Left forelimb (tissue), 1 donor: Measurements from ENCODE around the gene MPPE1.
"Not testable (repeated sequence)": the region's sequence is repeated elsewhere in the genome, so short reads cannot be mapped to it uniquely, and the experiment has no call there.

Source experiments
- DNase-seq: peaks from one replicate; pipeline ENCODE4 v3.0.0-alpha.2; 2018; ENCODE audit warnings: low spot score

MPPE1 gene, protein sequence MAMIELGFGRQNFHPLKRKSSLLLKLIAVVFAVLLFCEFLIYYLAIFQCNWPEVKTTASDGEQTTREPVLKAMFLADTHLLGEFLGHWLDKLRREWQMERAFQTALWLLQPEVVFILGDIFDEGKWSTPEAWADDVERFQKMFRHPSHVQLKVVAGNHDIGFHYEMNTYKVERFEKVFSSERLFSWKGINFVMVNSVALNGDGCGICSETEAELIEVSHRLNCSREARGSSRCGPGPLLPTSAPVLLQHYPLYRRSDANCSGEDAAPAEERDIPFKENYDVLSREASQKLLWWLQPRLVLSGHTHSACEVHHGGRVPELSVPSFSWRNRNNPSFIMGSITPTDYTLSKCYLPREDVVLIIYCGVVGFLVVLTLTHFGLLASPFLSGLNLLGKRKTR

DNA sequence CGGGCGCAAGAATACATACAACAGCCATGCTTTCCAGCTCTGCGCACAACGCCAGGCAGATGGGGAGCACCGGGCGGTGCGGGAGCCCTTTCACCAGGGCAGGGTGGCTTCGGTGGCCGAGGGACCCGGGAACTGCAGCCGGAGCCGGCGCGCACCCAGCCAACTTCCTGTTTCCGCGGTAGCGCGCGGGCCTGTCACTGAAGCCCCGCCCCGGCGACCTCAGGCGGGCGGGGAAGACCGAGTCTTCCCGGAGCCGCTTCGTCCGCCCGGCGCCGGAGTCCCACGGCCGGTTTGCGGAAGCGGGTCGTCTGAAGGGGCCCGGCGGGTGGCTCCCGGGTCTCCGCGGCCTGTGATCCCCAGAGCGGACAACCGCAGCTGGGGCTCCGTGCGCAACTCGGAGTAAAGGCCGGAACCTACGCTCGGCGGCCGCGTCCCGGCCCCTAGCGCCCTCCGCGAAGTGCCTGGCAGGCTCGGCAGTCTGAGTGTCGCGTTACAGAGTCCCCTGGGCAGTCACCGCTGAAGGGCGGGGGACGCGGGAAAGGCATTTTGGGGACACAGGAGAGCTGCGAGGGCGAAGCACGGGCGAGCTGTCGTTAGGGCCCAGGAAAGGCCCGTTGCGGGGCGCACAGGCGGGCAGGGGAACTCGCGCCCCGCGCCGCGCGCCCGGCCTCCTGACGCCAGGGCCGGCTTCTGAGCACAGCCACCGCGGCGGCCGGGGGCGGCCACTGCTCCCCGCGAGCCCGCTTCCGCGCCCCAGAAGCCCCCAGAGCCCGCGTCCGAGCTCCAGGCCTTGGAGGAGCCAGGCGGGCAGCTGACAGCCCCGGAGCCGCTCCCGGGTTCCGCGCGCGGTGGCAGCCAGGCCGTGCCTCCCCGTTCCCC lies at the start of gene MPPE1:
Gene MPPE1, minus strand, starts transcription at position 136 of the 879 bp plus-strand sequence. CDS start 11,053 bp downstream, outside the sequence.
- peak; percentile 93 for DNase-seq

- no peak for DNase-seq
Observed at GRCh38 chr18:11957636-11958035, 49.5 kb upstream of the MPPE1 start.

GRCh38 chr18:11956371-11957308 lies 48.5 kb upstream of the MPPE1 start:
- DNase-seq, result no peak

GRCh38 chr18:11955239-11956029 lies 47.3 kb upstream of the MPPE1 start:
- peak; percentile 81 for DNase-seq

GRCh38 chr18:11953113-11953512 lies 45.0 kb upstream of the MPPE1 start:
- no peak for DNase-seq

- DNase-seq, result no peak
Observed at GRCh38 chr18:11951390-11951851, 43.3 kb upstream of the MPPE1 start.

DNA sequence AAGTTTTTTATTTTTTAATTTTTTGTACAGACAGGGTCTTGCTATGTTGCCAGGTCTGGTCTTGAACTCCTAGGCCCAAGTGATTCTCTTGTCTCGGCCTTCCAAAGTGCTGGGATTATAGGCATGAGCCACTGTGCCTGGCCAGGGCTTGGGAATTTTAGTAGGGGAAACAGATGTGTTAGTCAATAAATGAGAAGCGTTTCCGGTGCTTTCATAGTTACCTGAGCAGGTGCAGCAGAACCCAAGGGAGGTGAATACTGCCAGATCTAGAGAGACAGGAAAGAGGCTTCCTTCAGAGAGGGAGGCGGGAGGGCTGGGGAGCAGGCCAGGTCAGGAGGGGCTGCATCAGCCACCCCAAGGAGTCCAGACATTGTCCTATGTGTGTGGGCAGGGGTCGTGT lies 42.7 kb upstream of the MPPE1 start:
- no peak for DNase-seq

GRCh38 chr18:11948852-11949523 lies 40.9 kb upstream of the MPPE1 start:
- DNase-seq, result no peak

DNA sequence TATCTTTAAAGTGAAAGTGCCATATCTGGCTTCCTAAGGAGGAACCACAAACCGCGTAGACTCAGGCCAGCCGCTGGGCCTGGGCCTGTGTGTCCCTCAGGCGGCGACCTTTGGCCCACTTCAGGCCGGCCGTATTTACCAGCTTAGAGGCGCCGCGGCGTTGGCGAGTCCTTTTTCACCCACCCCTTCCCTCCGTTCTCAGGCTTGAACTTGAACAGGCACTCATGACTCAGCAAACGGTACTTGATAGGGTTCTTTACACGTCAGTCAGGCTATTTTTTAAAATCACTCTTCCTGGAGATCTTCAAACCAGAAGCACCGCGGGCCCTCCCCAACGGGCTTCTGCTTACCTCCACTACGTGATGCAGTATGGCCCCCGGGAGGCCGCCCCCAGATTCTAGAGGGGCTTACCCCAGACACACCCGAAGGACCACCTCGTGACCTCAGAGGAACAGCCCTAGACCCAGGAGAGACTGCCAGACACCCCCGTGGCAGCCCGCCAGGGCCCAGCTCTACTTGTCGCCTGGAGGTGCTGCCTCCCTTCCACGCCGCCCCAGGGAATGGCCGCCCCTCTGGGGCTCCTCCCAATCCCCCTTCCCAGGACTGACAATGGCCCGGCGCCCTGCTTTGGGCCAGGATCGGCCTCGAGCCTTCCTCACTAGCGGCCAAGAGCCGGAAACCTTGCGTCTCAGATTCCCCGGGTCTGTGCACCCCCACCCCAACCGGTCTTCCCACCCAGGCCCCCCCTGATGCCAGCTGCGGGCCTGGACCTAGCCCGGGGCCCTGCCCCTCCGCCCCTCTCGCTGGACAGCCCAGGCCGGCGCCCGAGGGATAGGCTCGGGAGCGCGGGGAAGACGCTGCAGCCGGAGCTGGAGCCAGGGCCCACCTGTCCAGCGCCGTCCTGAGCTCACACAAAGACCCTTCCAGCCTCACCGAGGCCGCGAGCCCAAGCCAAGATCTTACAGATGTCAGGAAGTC lies 39.4 kb upstream of the MPPE1 start:
- DNase-seq, result peak; percentile 84

- no peak for DNase-seq
Observed at GRCh38 chr18:11946756-11947155, 38.6 kb upstream of the MPPE1 start.

GRCh38 chr18:11945834-11946659 lies 37.9 kb upstream of the MPPE1 start:
- DNase-seq, result not testable (repeated sequence)

- no peak for DNase-seq
Observed at GRCh38 chr18:11944786-11945185, 36.7 kb upstream of the MPPE1 start.

GRCh38 chr18:11944252-11944651 lies 36.1 kb upstream of the MPPE1 start:
- no peak for DNase-seq

- no peak for DNase-seq
Observed at GRCh38 chr18:11943551-11943950, 35.4 kb upstream of the MPPE1 start.

DNA sequence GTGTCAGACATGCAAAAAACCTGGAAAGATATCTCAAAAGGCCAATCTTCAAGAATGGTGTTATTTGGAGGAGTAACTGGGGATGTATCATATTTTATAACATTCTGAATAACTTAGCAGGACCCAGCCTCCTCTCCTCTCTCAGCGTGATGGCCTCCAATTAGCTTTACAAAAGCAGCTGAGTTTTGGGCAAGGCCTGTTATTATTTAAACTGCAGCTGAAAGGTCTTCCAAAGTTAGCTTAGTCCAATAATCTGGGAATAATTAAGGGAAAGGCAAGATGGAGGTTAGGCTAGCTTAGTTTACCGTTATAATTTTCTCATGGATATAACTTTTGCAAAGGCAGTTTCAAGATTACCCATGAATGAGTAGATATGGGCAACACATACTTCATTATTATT lies 32.8 kb upstream of the MPPE1 start:
- DNase-seq, result no peak

DNA sequence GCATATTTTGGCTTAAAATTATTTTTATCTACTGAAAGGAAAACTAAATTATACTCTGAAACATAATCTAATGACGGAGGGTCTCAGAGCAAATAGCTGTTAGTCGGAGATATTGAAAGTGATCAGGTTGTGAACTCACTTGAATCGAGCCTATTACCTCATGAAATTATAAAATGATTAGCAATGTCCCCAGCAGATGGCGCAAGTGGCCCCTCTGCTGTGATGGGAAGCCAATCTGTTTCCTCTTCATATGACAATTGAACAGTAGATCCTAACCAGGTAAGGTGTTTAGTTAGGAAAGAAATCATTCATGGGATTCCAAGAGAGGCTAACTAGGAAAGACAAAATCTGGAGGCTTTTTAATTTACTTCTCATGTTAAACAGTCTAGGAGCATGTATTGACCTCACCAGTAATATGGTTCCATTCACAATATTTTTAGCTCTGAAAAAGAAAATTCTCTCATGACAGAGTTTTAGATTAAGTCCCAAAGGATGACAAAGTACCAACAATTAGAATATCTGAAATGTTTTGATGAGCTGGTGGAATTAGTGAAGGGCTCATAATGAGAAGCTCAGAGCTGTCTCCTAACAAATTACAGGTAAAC lies 29.9 kb upstream of the MPPE1 start:
- DNase-seq, result peak; percentile 77

GRCh38 chr18:11932393-11932792 lies 24.3 kb upstream of the MPPE1 start:
- no peak for DNase-seq

DNA sequence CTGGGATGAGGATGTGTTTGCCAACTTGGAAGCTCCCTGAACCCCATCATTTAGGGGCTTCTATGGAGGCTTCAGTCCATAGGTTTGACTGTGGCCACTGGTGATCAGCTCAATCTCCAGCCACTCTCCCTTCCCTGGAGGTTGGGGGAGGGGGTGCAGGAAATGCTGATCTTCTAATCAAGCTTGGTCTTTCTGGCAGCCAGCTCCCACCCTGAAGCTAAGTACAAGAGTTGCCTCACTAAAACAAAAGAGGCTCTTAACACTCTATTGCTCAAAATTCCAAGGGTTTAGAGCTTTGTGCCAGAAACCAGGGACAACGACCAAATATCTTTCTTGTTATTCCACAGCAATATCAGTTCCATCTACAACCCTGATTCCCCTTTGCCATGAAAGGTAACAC lies 19.4 kb upstream of the MPPE1 start:
- no peak for DNase-seq
